ENCODE results near the gene KLHL15. TPM values are rescaled to one million over a fixed set of nuclear protein-coding genes. Genes with fewer than 3 reads are reported as not detected.

The KLHL15 gene
- polyA plus RNA-seq, 1 of the 3 experiments (the other 2 are of a cell fraction) = 2.4 TPM

DNA sequence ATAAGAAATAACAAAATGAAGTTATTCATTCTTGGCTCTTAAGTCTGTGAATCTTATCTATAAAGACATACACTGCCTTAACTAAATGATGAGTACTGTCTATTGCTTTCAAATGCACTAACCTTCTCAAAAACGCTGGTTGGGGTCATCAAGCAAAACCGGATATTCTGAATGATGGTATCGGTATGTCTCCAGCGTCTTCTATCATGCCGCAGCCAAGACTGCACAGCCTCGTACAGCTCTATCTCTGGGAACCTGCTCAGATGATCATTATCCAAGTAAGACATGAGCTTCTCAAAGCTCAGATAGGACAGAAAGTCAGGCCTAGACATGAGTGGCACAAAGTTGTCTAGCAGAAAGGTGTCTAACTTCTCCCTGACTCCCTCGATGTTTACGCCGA lies 21.1 kb downstream of the KLHL15 start:
- CTCF ChIA-PET = interaction anchor here (1.4 to 1.5 kb wide), 2 partner anchors 13 to 49 kb away, joined by 3 to 4 read pairs; partner anchors contain the start of gene EIF2S3
- Histone ChIP-seq H3K36me3 (replicated peaks in 1 of 2; ENCODE audit: control insufficient read depth in 1 of 2, insufficient read depth in 2 of 2, low read length in 1 of 2) (peaks cover 3 to 6% of the 10 kb centered on the region in 2 experiments), H4K20me1 (ENCODE audit: insufficient read depth) (no peaks in the 10 kb centered on the region), H3K9me3 (no peaks in the 10 kb centered on the region), H3K79me2 (ENCODE audit: insufficient read depth) (peaks cover 33% of the 10 kb centered on the region), H3K4me1 (ENCODE audit: control insufficient read depth in 1 of 2, insufficient read depth in 2 of 2, low read depth in 1 of 2, low read length in 1 of 2) (no peaks in the 10 kb centered on the region), H3K4me2 (no peak overlapping the region), H3K27ac (ENCODE audit: low read depth in 2 of 2, low read length in 1 of 2) (no peak overlapping the region), H3K9ac (no peak overlapping the region), H2AFZ (ENCODE audit: low read depth) (no peak overlapping the region), H3K27me3 (ENCODE audit: insufficient read depth) (0 out of 2 replicates have a peak, but pooled peaks cover 5% of the 10 kb centered on the region), H3F3A (replicated peaks; ENCODE audit: insufficient read depth) (no peaks in the 10 kb centered on the region), H3K4me3 (ENCODE audit: low read depth in 2 of 2, low read length in 1 of 2) (no peak overlapping the region), H3K9me2 (no peaks in the 10 kb centered on the region)
- no peak for DNase-seq
- 69% methylated on average over 9 of the region's 9 CpGs for WGBS (ENCODE audit: low lambda C conversion rate)
- no peak for TF ChIP-seq NFIC (IDR thresholded peaks at IDR 0.05; ENCODE audit: borderline replicate concordance)
- TF ChIP-seq POLR2AphosphoS5 (IDR thresholded peaks at IDR 0.05; ENCODE audit: low read depth, low read length) = no peak
- TF ChIP-seq, protein P1, sequence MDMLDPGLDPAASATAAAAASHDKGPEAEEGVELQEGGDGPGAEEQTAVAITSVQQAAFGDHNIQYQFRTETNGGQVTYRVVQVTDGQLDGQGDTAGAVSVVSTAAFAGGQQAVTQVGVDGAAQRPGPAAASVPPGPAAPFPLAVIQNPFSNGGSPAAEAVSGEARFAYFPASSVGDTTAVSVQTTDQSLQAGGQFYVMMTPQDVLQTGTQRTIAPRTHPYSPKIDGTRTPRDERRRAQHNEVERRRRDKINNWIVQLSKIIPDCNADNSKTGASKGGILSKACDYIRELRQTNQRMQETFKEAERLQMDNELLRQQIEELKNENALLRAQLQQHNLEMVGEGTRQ (IDR thresholded peaks at IDR 0.05; ENCODE audit: borderline replicate concordance, low read depth, low read length) = no peak
- TF ChIP-seq TCF12 (IDR thresholded peaks at IDR 0.05) = no peak
- POLR2A ChIA-PET = no interaction called here

DNA sequence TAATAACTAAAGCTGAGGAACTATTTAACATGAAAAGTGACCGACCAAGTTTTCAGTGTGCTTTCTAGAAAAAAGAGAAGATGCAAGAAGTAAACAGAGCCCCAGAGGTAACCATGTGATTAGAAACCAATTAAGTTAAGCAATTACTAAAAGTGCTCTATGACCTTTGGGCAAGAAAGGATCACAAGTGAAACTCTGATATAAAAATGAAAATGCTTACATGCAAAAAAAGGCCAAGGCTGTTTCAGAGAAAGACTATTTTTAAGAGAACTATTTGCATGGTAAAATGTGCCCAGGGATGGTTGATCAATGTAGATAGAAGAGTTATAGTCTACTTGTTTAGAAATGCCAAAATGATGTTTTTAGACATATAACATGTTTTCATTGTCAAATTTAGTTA lies 22.0 kb downstream of the KLHL15 start:
- no peak overlapping the region for H3K4me2 ChIP-seq
- WGBS (ENCODE audit: low lambda C conversion rate) = 8% methylated on average over 1 of the region's 1 CpG
- 0 out of 2 replicates have a peak, but pooled peaks cover 5% of the 10 kb centered on the region for H3K27me3 ChIP-seq (ENCODE audit: insufficient read depth)
- ChIA-PET POLR2A (no interaction called here), CTCF (interaction anchor here (1.4 to 1.5 kb wide), 2 partner anchors 14 to 49 kb away, joined by 3 to 4 read pairs; partner anchors contain the start of gene EIF2S3)
- no peaks in the 10 kb centered on the region for H3K4me1 ChIP-seq (ENCODE audit: control insufficient read depth in 1 of 2, insufficient read depth in 2 of 2, low read depth in 1 of 2, low read length in 1 of 2)
- H3K79me2 ChIP-seq (ENCODE audit: insufficient read depth) = peaks cover 24% of the 10 kb centered on the region
- no peaks in the 10 kb centered on the region for H3K9me2 ChIP-seq
- H3K36me3 ChIP-seq (replicated peaks in 1 of 2; ENCODE audit: control insufficient read depth in 1 of 2, insufficient read depth in 2 of 2, low read length in 1 of 2) = peaks cover 3 to 6% of the 10 kb centered on the region in 2 experiments
- no peak for TF ChIP-seq NFIC (IDR thresholded peaks at IDR 0.05; ENCODE audit: borderline replicate concordance)
- no peak overlapping the region for H3K4me3 ChIP-seq (ENCODE audit: low read depth in 2 of 2, low read length in 1 of 2)
- no peak overlapping the region for H3K9ac ChIP-seq
- no peaks in the 10 kb centered on the region for H4K20me1 ChIP-seq (ENCODE audit: insufficient read depth)
- H2AFZ ChIP-seq (ENCODE audit: low read depth) = no peak overlapping the region
- H3K9me3 ChIP-seq = no peaks in the 10 kb centered on the region
- H3K27ac ChIP-seq (ENCODE audit: low read depth in 2 of 2, low read length in 1 of 2) = no peak overlapping the region
- H3F3A ChIP-seq (replicated peaks; ENCODE audit: insufficient read depth) = no peaks in the 10 kb centered on the region
- DNase-seq = no peak

DNA sequence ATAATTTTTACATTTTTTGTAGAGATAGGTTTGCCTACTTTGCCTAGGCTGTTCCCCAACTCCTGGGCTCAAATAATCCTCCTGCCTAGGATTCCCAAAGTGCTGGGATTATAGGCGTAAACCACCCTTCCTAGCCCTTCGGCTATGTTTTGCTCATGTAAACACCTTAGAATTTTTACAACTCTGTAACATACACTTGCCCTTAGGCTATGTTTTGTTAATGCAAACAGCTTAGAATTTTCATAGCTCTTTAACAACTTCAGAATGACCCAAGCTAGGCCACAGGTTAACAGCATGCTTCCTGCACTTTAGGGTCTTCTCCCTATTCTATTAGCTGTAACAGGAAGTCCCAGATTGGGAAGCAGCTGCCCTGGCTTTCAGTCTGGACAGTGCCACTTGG lies 24.2 kb downstream of the KLHL15 start:
- H2AFZ ChIP-seq (ENCODE audit: low read depth) = no peak overlapping the region
- H3K4me3 ChIP-seq (ENCODE audit: low read depth in 2 of 2, low read length in 1 of 2) = no peak overlapping the region
- peaks cover 3 to 6% of the 10 kb centered on the region in 2 experiments for H3K36me3 ChIP-seq (replicated peaks in 1 of 2; ENCODE audit: control insufficient read depth in 1 of 2, insufficient read depth in 2 of 2, low read length in 1 of 2)
- no peaks in the 10 kb centered on the region for H3K9me3 ChIP-seq
- 39% methylated on average over 2 of the region's 2 CpGs for WGBS (ENCODE audit: low lambda C conversion rate)
- ChIA-PET POLR2A (no interaction called here), CTCF (no interaction called here)
- no peaks in the 10 kb centered on the region for H3F3A ChIP-seq (replicated peaks; ENCODE audit: insufficient read depth)
- H3K9me2 ChIP-seq = no peaks in the 10 kb centered on the region
- DNase-seq = no peak
- no peak overlapping the region for H3K9ac ChIP-seq
- no peak overlapping the region for H3K4me2 ChIP-seq
- H3K27me3 ChIP-seq (ENCODE audit: insufficient read depth) = 0 out of 2 replicates have a peak, but pooled peaks cover 5% of the 10 kb centered on the region
- H3K27ac ChIP-seq (ENCODE audit: low read depth in 2 of 2, low read length in 1 of 2) = no peak overlapping the region
- no peaks in the 10 kb centered on the region for H3K4me1 ChIP-seq (ENCODE audit: control insufficient read depth in 1 of 2, insufficient read depth in 2 of 2, low read depth in 1 of 2, low read length in 1 of 2)
- H4K20me1 ChIP-seq (ENCODE audit: insufficient read depth) = no peaks in the 10 kb centered on the region
- H3K79me2 ChIP-seq (ENCODE audit: insufficient read depth) = peaks cover 7% of the 10 kb centered on the region
- TF ChIP-seq FOXM1 (IDR thresholded peaks at IDR 0.05; ENCODE audit: low read depth) (no peak), NRF1 (IDR thresholded peaks at IDR 0.05; ENCODE audit: low read depth, low read length) (no peak), RAD21 (IDR thresholded peaks at IDR 0.05; ENCODE audit: low read length) (no peak), NFIC (IDR thresholded peaks at IDR 0.05; ENCODE audit: borderline replicate concordance) (no peak), FOXJ3 (CRISPR knock-in tag; IDR thresholded peaks at IDR 0.05) (no peak), SIN3A (IDR thresholded peaks at IDR 0.05; ENCODE audit: borderline replicate concordance, low read depth, low read length) (no peak), RCOR1 (IDR thresholded peaks at IDR 0.05; ENCODE audit: low read length) (no peak), GATA2 (CRISPR knock-in tag; IDR thresholded peaks at IDR 0.05) (no peak)
- TF ChIP-seq, protein P2, sequence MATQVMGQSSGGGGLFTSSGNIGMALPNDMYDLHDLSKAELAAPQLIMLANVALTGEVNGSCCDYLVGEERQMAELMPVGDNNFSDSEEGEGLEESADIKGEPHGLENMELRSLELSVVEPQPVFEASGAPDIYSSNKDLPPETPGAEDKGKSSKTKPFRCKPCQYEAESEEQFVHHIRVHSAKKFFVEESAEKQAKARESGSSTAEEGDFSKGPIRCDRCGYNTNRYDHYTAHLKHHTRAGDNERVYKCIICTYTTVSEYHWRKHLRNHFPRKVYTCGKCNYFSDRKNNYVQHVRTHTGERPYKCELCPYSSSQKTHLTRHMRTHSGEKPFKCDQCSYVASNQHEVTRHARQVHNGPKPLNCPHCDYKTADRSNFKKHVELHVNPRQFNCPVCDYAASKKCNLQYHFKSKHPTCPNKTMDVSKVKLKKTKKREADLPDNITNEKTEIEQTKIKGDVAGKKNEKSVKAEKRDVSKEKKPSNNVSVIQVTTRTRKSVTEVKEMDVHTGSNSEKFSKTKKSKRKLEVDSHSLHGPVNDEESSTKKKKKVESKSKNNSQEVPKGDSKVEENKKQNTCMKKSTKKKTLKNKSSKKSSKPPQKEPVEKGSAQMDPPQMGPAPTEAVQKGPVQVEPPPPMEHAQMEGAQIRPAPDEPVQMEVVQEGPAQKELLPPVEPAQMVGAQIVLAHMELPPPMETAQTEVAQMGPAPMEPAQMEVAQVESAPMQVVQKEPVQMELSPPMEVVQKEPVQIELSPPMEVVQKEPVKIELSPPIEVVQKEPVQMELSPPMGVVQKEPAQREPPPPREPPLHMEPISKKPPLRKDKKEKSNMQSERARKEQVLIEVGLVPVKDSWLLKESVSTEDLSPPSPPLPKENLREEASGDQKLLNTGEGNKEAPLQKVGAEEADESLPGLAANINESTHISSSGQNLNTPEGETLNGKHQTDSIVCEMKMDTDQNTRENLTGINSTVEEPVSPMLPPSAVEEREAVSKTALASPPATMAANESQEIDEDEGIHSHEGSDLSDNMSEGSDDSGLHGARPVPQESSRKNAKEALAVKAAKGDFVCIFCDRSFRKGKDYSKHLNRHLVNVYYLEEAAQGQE (IDR thresholded peaks at IDR 0.05; ENCODE audit: low read depth, low read length) = no peak
- TF ChIP-seq, protein P3, sequence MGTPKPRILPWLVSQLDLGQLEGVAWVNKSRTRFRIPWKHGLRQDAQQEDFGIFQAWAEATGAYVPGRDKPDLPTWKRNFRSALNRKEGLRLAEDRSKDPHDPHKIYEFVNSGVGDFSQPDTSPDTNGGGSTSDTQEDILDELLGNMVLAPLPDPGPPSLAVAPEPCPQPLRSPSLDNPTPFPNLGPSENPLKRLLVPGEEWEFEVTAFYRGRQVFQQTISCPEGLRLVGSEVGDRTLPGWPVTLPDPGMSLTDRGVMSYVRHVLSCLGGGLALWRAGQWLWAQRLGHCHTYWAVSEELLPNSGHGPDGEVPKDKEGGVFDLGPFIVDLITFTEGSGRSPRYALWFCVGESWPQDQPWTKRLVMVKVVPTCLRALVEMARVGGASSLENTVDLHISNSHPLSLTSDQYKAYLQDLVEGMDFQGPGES (IDR thresholded peaks at IDR 0.05; ENCODE audit: low read depth, low read length) = no peak
- TF ChIP-seq, protein P4, sequence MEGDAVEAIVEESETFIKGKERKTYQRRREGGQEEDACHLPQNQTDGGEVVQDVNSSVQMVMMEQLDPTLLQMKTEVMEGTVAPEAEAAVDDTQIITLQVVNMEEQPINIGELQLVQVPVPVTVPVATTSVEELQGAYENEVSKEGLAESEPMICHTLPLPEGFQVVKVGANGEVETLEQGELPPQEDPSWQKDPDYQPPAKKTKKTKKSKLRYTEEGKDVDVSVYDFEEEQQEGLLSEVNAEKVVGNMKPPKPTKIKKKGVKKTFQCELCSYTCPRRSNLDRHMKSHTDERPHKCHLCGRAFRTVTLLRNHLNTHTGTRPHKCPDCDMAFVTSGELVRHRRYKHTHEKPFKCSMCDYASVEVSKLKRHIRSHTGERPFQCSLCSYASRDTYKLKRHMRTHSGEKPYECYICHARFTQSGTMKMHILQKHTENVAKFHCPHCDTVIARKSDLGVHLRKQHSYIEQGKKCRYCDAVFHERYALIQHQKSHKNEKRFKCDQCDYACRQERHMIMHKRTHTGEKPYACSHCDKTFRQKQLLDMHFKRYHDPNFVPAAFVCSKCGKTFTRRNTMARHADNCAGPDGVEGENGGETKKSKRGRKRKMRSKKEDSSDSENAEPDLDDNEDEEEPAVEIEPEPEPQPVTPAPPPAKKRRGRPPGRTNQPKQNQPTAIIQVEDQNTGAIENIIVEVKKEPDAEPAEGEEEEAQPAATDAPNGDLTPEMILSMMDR (IDR thresholded peaks at IDR 0.05) = no peak
